ENCODE measurements around the gene MCOLN2. TPM values are rescaled to one million over a fixed set of nuclear protein-coding genes. Genes with fewer than 3 reads are reported as not detected.

MCOLN2 gene
- total RNA-seq, 1 experiment from 2014 or later, result 11.3 TPM

- Histone ChIP-seq H3K4me2 (ENCODE audit: low read length) (peak within 1 kb of the TSS; percentile 91), H3K4me1 (ENCODE audit: control insufficient read depth in 1 of 2, insufficient read depth in 2 of 2, low read length in 2 of 2) (peaks cover 0 to 18% of the 10 kb centered on the region in 2 experiments; a peak in 1 of 4 replicates), H3K9me3 (ENCODE audit: control insufficient read depth in 1 of 2, insufficient read depth in 1 of 2, low read depth in 1 of 2, low read length in 2 of 2) (no peaks in the 10 kb centered on the region), H3K9ac (ENCODE audit: low read length) (peak within 1 kb of the TSS; percentile 73), H3K4me3 (replicated peaks in 1 of 2; ENCODE audit: low read depth in 1 of 2, low read length in 2 of 2) (peak within 1 kb of the TSS; percentile 77 to 81), H3K9me2 (ENCODE audit: insufficient read depth) (no peaks in the 10 kb centered on the region), H4K20me1 (ENCODE audit: insufficient read depth) (no peaks in the 10 kb centered on the region), H3K36me3 (ENCODE audit: control insufficient read depth in 1 of 2, insufficient read depth in 2 of 2, low read length in 2 of 2) (peaks cover 2 to 11% of the 10 kb centered on the region in 2 experiments; a peak in 1 of 4 replicates), H3K79me2 (ENCODE audit: insufficient read depth, low read length) (peaks cover 42% of the 10 kb centered on the region), H3K27ac (ENCODE audit: low read depth, low read length) (peak within 1 kb of the TSS; percentile 67), H3K27me3 (ENCODE audit: insufficient read depth, low read length) (no peaks in the 10 kb centered on the region), H2AFZ (ENCODE audit: low read depth, low read length, poor library complexity, severe bottlenecking) (peak within 1 kb of the TSS; percentile 52)
- POLR2A ChIA-PET, result interaction anchor here (0.8 to 0.9 kb wide), 2 partner anchors 10 to 18 kb away, joined by 3 read pairs; no protein-coding TSS in a partner anchor
- ATAC-seq (peak; percentile 96), DNase-seq (ENCODE audit: low read depth, low spot score) (peak; percentile 71)
- RAD21 ChIA-PET (ENCODE audit: low non-redundant PET in 1 of 2, low total read pairs in 2 of 2, uncharacterized antibody in 2 of 2, unreplicated experiment in 2 of 2), result no interaction called here
- no TSS peak for BruUV-seq (replicated peaks)
- intact Hi-C loops (cut with micrococcal nuclease), result no loop called here
- CTCF ChIA-PET, result interaction anchor here (0.7 kb wide), 1 partner anchor 52 kb away, joined by 3 read pairs; no protein-coding TSS in a partner anchor
- TF ChIP-seq SRF (IDR thresholded peaks at IDR 0.05; ENCODE audit: low read depth) (no peak), ZBTB33 (IDR thresholded peaks at IDR 0.05; ENCODE audit: extremely low read depth, insufficient replicate concordance, low read length) (no peak), CTCF (IDR thresholded peaks at IDR 0.05 in 2 of 3, conservative IDR thresholded peaks at IDR 0.05 in 1 of 3; ENCODE audit: borderline replicate concordance in 1 of 3, insufficient read depth in 1 of 3, low read depth in 2 of 3, low read length in 2 of 3) (peak in 1 of 3 experiments; percentile 21; a peak in 1 of 6 replicates), CEBPB (IDR thresholded peaks at IDR 0.05; ENCODE audit: low read depth) (no peak), CBX3 (IDR thresholded peaks at IDR 0.05; ENCODE audit: low read depth) (no peak), SP1 (IDR thresholded peaks at IDR 0.05; ENCODE audit: low read depth) (0 out of 2 replicates have a peak, but pooled peaks have one; percentile 16), TCF7L2 (IDR thresholded peaks at IDR 0.05; ENCODE audit: borderline replicate concordance, extremely low read depth, insufficient read depth, insufficient read length) (no peak), ZFX (IDR thresholded peaks at IDR 0.05) (peak; percentile 64), YY1 (IDR thresholded peaks at IDR 0.05; ENCODE audit: extremely low read depth, insufficient replicate concordance, low read depth, low read length) (no peak), RAD21 (IDR thresholded peaks at IDR 0.05; ENCODE audit: low read depth) (no peak), FOSL1 (IDR thresholded peaks at IDR 0.05; ENCODE audit: low read depth) (no peak), POLR2AphosphoS5 (IDR thresholded peaks at IDR 0.05; ENCODE audit: low read depth, low read length) (peak; percentile 84), ELF1 (IDR thresholded peaks at IDR 0.05; ENCODE audit: borderline replicate concordance, low read depth) (no peak), EGR1 (IDR thresholded peaks at IDR 0.05; ENCODE audit: low read depth) (no peak; the same call in 1 of the 2 replicates), POLR2A (IDR thresholded peaks at IDR 0.05; ENCODE audit: borderline replicate concordance, extremely low read depth, insufficient read depth, insufficient read length) (no peak), SIN3A (IDR thresholded peaks at IDR 0.05; ENCODE audit: low read depth) (no peak; the same call in 1 of the 2 replicates), ATF3 (IDR thresholded peaks at IDR 0.05) (no peak), REST (IDR thresholded peaks at IDR 0.05; ENCODE audit: low read depth) (no peak)
Measured at GRCh38 chr1:84892705-84893618, 104.0 kb downstream of the MCOLN2 start, which contains the start of gene LPAR3. Gene LPAR3, minus strand, starts transcription at chr1:84893206. Its CDS starts 27,086 bp downstream, at chr1:84866120.
